GM12878 (cell line): ENCODE measurements around the gene ZNF785.

Experiments
- ASH2L ChIP-seq: fragments of 300-600, 200-600 bp; sonication (generic); IDR thresholded peaks from 2 replicates; pipeline ENCODE4 v1.6.1; 2017; ENCODE audit warnings: low read depth, mild to moderate bottlenecking, borderline replicate concordance
- CBFB ChIP-seq: IDR thresholded peaks from 2 replicates; pipeline ENCODE4 v1.6.1; 2016; ENCODE audit warnings: antibody characterized with exemption, low read depth
- CHD2 ChIP-seq: IDR thresholded peaks from 2 replicates; pipeline ENCODE4 v1.6.1; 2011; ENCODE audit warnings: low read depth, low read length, improper control_type of control experiment, borderline replicate concordance
- GABPA ChIP-seq: IDR thresholded peaks from 2 replicates; pipeline ENCODE4 v1.6.1; 2014; ENCODE audit warnings: antibody characterized with exemption, low read depth, mild to moderate bottlenecking, inconsistent platforms
- JUND ChIP-seq: IDR thresholded peaks from 2 replicates; pipeline ENCODE4 v1.6.1; 2012; ENCODE audit warnings: low read depth, mild to moderate bottlenecking, low read length, improper control_type of control experiment, moderate library complexity
- NRF1 ChIP-seq: conservative IDR thresholded peaks from 2 replicates; pipeline ENCODE4 v1.6.1; 2011; ENCODE audit warnings: mild to moderate bottlenecking, low read depth, low read length, improper control_type of control experiment
- POLR2AphosphoS2 ChIP-seq: IDR thresholded peaks from 2 replicates; pipeline ENCODE4 v1.6.1; 2011; ENCODE audit warnings: low read depth, mild to moderate bottlenecking, low read length, improper control_type of control experiment, moderate library complexity
- REST ChIP-seq: IDR thresholded peaks from 2 replicates; pipeline ENCODE4 v1.6.1; 2012; ENCODE audit warnings: mild to moderate bottlenecking, low read depth, low read length
- YY1 ChIP-seq: IDR thresholded peaks from 2 replicates; pipeline ENCODE4 v1.6.1; 2011; ENCODE audit warnings: low read depth, mild to moderate bottlenecking, low read length
- TF ChIP-seq, protein P1 (sequence below): IDR thresholded peaks from 2 replicates; pipeline ENCODE4 v1.6.1; 2012; ENCODE audit warnings: low read length, inconsistent platforms

- TF ChIP-seq CBFB (no peak), GABPA (no peak), REST (no peak), YY1 (no peak), NRF1 (no peak), POLR2AphosphoS2 (no peak), JUND (no peak), ASH2L (no peak), CHD2 (no peak)
- TF ChIP-seq, protein P1, sequence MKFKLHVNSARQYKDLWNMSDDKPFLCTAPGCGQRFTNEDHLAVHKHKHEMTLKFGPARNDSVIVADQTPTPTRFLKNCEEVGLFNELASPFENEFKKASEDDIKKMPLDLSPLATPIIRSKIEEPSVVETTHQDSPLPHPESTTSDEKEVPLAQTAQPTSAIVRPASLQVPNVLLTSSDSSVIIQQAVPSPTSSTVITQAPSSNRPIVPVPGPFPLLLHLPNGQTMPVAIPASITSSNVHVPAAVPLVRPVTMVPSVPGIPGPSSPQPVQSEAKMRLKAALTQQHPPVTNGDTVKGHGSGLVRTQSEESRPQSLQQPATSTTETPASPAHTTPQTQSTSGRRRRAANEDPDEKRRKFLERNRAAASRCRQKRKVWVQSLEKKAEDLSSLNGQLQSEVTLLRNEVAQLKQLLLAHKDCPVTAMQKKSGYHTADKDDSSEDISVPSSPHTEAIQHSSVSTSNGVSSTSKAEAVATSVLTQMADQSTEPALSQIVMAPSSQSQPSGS: no peak
These were observed 25.8 kb downstream of the ZNF785 start for GRCh38 chr16:30559690-30560089.
